ENCODE measurements around the gene TGM1.
"Not testable (repeated sequence)": the region's sequence is repeated elsewhere in the genome, so short reads cannot be mapped to it uniquely, and the experiment has no call there.

Gene TGM1

DNA sequence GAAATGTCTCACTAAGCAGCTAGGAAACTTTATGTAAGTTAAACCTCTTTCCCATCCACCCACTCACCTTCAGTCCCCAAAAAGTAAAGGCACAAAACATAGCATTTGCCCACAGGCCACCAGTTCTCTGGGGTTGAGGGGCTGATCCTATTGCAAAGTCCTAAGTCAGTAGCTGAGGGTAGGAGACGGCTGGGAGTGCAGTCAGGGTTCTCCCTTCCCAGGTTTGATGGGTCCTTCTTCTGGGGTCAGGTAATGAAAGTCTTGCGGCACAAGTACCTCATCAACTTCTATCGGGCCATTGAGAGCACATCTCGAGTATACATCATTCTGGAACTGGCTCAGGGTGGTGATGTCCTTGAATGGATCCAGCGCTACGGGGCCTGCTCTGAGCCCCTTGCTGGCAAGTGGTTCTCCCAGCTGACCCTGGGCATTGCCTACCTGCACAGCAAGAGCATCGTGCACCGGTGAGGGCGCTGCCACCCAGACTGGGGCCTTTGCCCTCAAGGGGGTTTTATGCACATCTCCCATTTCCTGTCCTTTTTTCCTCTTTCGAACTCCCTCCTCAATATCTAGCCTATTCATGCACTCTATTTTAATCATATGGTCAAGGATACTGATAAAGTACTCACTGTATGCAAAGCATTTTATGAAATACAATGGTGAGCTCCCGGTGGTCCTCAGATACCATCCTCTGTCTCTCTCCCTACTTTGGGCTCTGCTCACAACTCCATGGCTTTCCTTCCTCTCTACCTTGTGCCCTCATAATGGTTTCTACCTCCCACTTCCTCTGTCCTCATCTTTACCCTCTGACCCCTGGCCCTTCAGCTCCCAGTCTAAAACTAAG lies 56.5 kb downstream of the TGM1 start:
- DNase-seq (ENCODE audit: low spot score), result no peak

DNA sequence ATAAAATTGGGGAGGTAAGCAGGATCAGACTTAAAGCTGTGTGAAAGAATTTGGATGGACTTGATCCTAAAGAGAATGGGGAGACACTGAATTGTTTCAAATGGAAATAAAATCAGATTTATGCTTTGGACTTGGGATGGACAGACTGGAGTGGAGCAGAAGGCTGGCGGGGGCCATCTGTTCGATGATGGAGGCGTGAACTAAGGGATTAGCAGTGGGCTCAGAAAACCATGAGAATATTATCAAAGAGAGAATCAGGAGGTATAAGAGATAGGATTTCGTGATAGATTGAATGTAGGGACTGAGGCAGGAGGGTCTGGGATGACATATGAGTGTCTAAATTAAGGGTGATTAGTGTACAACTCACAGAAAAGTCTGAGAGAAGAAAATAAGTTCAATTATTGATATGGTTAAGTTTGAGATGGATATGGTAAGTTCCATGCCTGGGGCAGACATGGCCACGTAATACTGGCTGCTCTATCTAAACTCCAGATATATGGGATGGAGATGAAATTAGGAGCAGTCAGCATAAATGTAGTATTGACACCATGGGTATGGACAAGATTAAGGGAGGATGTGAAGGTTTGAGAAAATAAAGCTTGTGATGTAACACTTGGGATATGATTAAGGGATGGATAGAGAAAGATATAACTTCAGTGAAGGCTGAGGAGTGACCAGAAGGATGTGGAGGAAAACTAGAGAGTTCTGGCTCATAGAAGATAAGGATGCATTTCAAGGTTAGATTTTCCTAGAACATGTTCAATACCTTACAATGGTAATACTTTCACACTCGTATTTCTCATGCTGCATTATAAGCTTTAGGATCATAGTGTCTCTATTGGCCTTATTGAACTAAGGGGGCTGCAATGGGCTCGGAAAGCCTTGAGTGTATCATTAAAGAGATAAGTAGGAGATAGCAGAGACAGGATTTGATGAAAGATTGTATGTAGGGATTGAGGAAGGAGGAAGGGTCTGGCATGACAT lies 58.5 kb downstream of the TGM1 start:
- DNase-seq (ENCODE audit: low spot score), result no peak

DNA sequence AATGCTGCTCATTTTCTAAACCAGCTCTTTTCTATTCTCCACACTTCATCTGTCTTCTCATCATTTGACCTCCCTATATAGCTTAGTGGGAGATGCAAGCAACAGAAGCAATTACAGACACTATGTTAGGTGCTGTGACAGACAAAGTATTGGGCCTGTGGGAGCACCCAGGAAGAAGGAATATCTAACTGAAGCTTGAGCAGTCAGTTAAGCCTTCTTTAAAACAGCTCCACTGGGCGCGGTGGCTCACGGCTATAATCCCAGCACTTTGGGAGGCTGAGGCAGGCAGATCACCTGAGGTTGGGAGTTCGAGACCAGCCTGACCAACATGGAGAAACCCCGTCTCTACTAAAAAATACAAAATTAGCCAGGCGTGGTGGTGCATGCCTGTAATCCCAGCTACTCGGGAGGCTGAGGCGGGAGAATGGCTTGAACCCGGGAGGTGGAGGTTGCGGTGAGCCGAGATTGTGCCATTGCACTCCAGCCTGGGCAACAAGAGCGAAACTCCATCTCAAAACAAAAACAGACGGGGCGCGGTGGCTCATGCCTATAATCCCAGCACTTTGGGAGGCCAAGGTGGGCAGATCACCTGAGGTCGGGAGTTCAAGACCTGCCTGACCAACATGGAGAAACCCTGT lies 59.6 kb downstream of the TGM1 start:
- DNase-seq (ENCODE audit: low spot score), result not testable (repeated sequence)

GRCh38 chr14:24202538-24202937 lies 60.4 kb downstream of the TGM1 start:
- not testable (repeated sequence) for DNase-seq (ENCODE audit: low spot score)

Data from GM03348 (cell line).